Renal pelvis (tissue), 4 donors: Measurements from ENCODE around the gene DPYD. TPM values are rescaled to one million over a fixed set of nuclear protein-coding genes. Genes with fewer than 3 reads are reported as not detected.
A peak's percentile ranks its signal among the peaks of the same experiment; 100 is the strongest.
"Not testable (repeated sequence)": the region's sequence is repeated elsewhere in the genome, so short reads cannot be mapped to it uniquely, and the experiment has no call there.

Source experiments
- DNase-seq: peaks from one replicate; pipeline ENCODE4 v3.0.0-alpha.2; 2013
- polyA plus RNA-seq, 3 donors: library from polyadenylated mRNA; unstranded; fragments of 120-200 nt; gene quantifications; one replicate each; pipeline ENCODE4 v1.2.1, GENCODE V29; 2013; ENCODE audit not compliant: insufficient read length in 3 of 3

DPYD gene
- polyA plus RNA-seq, 3 donors = 9.8 to 13.8 (median 12.2) TPM

GRCh38 chr1:97377432-97378034 lies 543.3 kb downstream of the DPYD start:
- no peak for DNase-seq

- no peak for DNase-seq
Observed at GRCh38 chr1:97373000-97373399, 547.8 kb downstream of the DPYD start.

GRCh38 chr1:97372531-97372930 lies 548.3 kb downstream of the DPYD start:
- no peak for DNase-seq

GRCh38 chr1:97368296-97368695 lies 552.5 kb downstream of the DPYD start:
- DNase-seq = no peak

- DNase-seq = no peak
Observed at GRCh38 chr1:97366984-97367383, 553.9 kb downstream of the DPYD start.

- DNase-seq = no peak
Observed at GRCh38 chr1:97365026-97365425, 555.8 kb downstream of the DPYD start.

- no peak for DNase-seq
Observed at GRCh38 chr1:97364086-97364485, 556.7 kb downstream of the DPYD start.

- DNase-seq = no peak
Observed at GRCh38 chr1:97356309-97356708, 564.5 kb downstream of the DPYD start.

- peak; percentile 4 for DNase-seq
Observed at GRCh38 chr1:97352936-97353382, 567.9 kb downstream of the DPYD start.

- DNase-seq = no peak
Observed at GRCh38 chr1:97351846-97352245, 569.0 kb downstream of the DPYD start.

- no peak for DNase-seq
Observed at GRCh38 chr1:97350662-97351061, 570.2 kb downstream of the DPYD start.

GRCh38 chr1:97350241-97350640 lies 570.6 kb downstream of the DPYD start:
- DNase-seq = no peak

- DNase-seq = not testable (repeated sequence)
Observed at GRCh38 chr1:97349794-97350193, 571.0 kb downstream of the DPYD start.

GRCh38 chr1:97348599-97349265 lies 572.1 kb downstream of the DPYD start:
- DNase-seq = no peak

GRCh38 chr1:97340951-97341350 lies 579.9 kb downstream of the DPYD start:
- no peak for DNase-seq

- DNase-seq = no peak
Observed at GRCh38 chr1:97338347-97338746, 582.5 kb downstream of the DPYD start.

GRCh38 chr1:97337250-97338030 lies 583.4 kb downstream of the DPYD start:
- no peak for DNase-seq

GRCh38 chr1:97334454-97334853 lies 586.4 kb downstream of the DPYD start:
- no peak for DNase-seq

GRCh38 chr1:97332716-97333115 lies 588.1 kb downstream of the DPYD start:
- no peak for DNase-seq

GRCh38 chr1:97331165-97331564 lies 589.7 kb downstream of the DPYD start:
- DNase-seq = no peak

- DNase-seq = no peak
Observed at GRCh38 chr1:97314685-97315084, 606.1 kb downstream of the DPYD start.

GRCh38 chr1:97308131-97308530 lies 612.7 kb downstream of the DPYD start:
- no peak for DNase-seq

- no peak for DNase-seq
Observed at GRCh38 chr1:97307568-97307967, 613.3 kb downstream of the DPYD start.
